Suppressor macrophage treated with lipopolysaccharide for 1 hour (primary cell): ENCODE results near the gene CCK.
"Not testable (repeated sequence)": the region's sequence is repeated elsewhere in the genome, so short reads cannot be mapped to it uniquely, and the experiment has no call there.

Experiments used
- DNase-seq, 3 donors: peaks; one replicate each; pipeline ENCODE4 v3.0.0-alpha.2; 2020 to 2022

CCK gene, protein sequence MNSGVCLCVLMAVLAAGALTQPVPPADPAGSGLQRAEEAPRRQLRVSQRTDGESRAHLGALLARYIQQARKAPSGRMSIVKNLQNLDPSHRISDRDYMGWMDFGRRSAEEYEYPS

DNA sequence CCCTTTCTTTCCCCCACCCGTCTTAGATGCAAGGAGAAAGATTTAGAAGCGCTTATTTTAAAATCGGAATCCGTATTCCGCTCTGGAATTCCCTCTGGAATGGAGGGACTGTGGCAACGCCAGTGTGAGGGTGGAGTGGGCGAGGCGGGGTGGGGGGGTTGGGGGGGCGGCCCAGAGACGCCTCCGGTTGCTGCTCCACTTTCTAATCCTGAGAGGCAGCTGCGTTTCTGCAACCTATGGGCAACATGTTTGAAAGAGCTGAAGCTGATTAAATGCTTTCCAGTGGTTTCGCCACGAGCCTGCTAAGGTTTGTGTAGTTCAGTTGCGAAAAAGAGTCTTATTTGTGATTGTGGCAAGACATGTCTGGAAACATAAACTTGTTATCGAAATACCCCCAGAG, at the start of gene CCK:
Gene CCK, minus strand, starts transcription at position 101 of the 400 bp plus-strand sequence. CDS start 2,555 bp downstream, outside the sequence.
- DNase-seq = no peak

DNA sequence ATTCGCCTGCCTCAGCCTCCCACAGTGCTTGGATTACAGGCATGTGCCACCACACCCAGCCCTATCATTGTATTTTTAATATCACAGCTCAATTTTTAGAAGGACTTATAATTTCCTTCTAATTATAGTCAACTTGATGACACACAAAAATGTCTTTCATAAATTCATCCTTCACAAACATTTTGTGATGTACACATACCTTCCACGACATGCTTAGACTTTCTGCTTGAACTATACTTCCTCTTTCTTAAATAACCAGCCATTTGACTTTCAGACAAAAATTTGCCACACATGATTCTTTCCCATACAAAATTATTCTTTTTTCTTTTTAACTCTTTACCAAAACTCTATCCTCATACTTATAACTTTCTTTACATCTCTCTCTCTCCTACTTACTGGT, 48.4 kb upstream of the CCK start:
- DNase-seq = no peak

DNA sequence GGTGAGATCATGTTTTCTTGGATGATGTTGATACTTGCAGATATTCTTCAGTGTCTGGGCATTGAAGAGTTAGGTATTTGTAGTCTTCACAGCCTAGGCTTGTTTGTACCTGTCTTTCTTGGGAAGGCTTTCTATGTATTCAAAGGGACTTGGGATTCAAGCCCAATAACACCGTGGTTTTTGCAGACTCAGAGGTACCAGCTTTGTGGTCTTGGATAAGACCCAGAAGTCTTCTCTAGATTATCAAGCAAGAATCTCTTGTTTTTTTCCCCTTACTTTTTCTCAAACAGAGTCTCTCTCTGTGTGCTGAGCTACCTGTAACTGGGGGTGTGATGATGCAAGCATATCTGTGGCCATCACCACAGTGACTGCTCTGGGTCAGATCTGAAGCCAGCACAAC, 42.7 kb upstream of the CCK start:
- DNase-seq = no peak

DNA sequence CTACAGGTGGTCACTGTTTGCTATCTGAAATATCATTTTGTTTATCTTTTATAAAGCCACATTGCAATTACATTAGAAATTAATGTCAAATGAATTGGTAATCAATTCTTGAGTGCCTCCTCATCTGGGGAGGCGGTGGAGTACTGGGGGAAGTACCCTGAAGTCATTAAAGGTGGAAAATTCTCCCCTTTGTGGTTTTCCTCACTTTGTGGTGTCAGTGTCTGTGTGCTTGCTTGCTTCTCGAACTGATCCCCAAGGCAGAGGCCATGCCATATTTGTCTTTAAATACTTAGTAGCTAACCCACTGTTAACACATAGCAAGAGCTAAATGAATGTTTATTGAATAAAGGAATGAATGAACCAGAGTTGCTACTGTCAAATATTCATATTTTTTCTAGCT, 40.5 kb upstream of the CCK start:
- DNase-seq = no peak

DNA sequence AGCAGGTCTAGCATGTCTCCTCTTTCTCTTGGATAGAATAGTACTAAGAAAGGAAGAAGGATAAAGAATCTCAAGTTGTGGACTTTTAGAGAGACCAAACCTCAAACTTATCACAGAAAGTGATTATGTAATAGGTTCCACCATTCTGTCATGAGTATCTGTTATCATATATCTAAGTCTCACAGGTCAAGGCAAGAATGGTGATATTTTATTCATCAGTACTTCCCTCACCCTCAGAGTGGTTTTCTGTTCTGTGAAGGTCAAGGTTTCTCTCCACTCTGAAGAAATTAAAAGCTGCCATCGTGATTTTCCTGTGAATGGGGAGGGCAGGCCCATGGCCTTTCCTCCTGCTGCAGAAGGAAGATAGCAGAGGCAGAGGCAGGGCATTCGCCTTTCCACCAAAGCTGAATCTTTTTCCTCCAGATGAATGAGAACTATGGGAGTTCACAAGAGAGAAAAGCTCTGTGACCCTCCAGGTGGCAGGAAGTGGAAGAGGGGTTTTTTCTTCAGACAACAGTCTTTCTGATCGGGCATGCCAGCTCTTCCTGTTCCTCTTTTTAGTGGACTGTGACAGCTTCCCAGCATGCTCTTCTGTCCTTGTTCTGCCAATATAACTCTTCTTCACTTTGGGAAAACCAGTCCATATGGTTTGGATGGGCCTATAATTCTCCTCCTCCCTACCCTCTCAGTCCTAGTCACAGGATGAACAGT, 37.1 kb upstream of the CCK start:
- DNase-seq = peak in 1 of 3 donors; percentile 3

DNA sequence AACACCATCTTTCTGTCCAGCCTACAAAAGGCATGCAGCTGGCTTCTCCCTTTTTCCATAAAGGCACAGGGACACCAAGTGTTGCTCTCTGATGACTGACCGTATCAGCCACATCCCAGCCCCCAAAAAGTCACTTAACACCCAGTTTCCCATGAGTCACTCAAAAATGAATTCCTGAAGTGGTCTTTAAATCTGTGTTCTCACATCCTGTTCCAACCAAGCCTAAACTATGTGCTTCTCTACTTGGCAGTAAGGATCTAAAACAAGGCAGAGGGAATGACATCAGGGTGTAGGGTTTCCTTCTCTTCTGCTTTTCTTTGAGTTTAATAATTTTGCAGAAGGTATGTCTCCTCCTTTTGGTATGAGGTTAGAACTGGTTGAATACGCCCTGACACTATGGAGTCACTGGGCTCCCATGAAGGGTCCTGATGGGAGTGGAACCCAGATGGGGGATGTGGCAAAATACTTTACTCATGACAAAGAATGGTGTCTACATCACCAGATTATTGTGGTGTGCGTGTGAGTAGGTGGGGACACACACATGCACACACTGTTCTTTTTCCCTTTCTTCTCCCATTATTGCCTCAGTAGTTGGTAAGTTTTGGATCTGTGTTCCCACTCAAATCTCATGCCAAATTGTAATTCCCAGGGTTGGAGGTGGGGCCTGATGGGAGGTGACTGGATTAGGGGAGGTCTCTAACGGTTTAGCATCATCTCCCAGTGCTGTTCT, 35.6 kb upstream of the CCK start:
- no peak for DNase-seq

DNA sequence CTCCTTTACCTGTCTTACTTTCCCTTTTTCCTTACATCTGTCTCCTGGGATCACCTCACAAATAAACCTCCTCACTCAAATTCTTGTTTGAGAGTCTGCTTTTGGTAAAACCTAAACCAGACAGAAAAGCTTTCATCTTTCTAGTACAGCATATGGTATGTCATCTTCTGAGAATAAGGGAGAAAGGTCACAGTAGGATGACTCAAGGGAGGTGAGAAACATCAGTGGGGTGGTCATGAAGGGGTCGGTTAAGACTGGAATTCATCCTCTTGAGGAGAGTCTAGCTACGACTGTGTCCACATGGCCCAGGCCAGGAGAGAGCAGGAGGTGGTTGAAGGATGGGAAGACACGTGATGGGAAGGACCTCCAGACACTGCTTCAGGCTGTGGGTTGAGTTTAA, 34.8 kb upstream of the CCK start:
- no peak for DNase-seq

DNA sequence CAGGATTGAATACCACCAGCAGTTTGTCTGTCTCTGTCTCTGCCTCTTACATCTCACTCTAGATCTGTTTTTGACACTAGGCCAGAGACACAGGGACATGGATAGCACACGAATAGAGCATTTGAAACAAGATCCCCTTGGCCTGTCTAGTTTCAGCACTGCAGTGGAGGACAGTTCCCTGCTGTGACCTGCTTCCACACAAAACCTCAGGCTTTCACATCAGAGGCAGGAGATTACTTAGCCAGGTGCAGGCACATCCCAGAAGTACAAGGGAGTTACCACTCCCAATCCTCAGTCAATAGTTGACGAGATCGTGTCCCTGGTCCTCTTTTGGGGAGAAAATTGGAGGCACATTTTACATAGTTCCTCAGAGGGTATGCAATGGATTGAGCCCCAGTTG, 34.0 kb upstream of the CCK start:
- DNase-seq = peak in 2 of 3 donors; percentile 15 to 25

DNA sequence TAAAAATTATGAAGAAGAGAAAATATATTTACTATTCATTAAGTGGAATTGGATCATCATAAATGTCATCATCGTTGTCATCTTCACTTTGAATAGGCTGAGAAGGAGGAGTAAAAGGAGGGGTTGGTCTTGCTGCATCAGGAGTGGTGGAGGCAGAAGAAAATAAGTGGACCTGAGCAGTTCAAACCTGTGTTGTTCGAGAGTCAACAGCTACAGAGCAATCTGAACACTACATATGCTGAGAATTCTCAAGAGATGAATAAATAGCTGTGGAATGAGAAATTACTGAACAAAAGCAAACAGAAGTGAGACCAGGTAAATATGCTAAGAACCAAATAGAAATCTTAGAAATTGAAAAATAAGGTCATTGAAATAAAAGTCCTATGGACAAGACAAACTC, 32.3 kb upstream of the CCK start:
- DNase-seq = no peak

DNA sequence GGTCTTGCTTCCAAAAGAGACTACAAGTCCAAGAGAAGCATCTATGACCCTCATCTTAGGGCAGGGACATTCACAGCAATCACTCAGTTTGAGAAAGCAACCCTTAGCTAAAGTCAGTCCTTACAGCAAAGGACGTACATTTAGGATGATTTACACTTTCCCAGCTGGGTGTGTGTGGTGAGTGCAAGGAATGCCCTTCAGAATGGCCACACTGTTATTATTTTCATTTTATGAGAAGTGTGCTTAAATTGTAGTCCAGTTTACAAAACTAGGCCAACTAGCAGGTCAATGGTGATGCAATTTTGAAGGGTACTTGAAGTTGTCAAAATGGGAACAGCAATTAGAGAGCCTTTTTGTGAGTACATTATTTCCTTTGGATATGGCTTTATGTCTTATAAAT, 26.0 kb upstream of the CCK start:
- DNase-seq = no peak

DNA sequence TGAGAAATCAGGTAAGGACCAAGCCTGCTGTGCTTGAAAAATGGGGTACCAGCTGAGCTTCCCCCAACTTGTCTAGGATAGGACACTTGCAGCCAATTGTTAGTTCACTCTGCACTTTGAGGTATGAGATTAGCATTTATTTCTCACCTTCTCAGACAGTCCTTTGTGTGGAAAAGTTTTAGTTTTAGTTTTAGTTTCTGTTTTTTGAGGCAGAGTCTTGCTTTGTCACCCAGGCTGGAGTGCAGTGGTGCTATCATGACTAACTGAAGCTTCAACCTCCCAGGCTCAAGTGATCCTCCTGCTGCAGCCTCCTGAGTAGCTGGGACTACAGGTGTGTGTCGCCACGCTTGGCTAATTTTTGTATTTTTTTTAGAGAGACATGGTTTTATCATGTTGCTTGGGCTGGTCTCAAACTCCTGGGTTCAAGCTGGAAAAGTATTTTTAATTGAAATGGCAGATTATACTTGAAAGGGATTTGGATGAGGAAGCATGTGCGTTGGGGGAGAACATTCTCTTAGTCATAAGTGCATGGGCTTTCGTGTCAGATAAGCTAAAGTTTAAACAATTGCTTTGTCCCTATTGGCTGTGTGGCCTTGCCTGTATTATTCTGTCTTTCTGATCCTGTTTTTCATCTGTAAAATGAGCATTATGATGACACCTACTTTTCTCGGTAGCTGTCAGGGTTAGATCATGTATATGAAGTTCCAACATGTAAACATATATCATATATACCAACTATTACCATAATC, 25.2 kb upstream of the CCK start:
- DNase-seq = no peak

DNA sequence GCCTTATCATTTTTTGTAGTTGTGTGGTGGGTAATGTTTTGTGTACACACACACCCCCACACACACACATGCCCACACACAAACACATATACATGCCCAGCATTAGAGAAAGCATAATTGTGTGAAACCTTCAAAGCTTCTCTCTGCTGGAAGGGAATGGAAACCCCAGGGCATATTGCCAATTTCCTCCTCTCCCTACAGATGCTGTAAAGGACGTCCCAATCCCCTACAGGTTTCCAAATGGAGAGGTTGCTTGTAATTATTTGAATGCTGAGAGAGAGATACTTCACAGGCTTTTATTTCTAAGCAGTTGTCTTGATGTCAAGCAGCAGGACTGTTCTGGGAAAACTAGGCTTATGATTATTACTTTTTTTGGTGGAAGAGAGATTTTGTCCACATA, 23.0 kb upstream of the CCK start:
- no peak for DNase-seq

DNA sequence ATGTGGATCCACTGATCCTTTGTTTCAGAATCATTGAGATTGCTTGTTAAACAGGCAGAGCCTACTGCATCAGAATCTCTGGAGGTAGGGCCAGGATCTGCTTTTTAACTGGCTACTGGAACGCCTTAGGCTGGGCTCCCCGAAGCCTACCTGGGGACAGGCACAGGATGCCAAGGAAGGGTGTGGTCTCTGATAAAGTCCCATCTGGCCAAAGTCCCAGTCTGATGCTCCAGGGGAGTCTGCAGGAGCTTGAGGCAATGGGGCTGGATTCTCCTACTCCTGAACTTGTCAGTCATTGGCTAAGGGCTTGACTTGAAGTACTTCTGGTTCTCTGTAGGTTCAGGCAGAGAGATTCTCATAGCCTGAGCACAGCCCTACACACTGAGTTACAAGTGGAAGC, 22.4 kb upstream of the CCK start:
- DNase-seq = no peak

DNA sequence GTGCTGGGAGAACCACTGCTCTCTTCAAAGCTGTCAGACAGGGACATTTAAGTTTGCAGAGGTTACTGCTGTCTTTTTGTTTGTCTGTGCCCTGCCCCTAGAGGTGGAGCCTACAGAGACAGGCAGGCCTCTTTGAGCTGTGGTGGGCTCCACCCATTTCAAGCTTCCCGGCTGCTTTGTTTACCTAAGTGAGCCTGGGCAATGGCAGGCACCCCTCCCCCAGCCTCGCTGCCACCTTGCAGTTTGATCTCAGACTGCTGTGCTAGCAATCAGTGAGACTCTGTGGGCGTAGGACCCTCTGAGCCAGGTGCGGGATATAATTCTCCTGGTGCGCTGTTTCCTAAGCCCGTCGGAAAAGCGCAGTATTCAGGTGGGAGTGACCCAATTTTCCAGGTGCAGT, 21.4 kb upstream of the CCK start:
- not testable (repeated sequence) for DNase-seq

DNA sequence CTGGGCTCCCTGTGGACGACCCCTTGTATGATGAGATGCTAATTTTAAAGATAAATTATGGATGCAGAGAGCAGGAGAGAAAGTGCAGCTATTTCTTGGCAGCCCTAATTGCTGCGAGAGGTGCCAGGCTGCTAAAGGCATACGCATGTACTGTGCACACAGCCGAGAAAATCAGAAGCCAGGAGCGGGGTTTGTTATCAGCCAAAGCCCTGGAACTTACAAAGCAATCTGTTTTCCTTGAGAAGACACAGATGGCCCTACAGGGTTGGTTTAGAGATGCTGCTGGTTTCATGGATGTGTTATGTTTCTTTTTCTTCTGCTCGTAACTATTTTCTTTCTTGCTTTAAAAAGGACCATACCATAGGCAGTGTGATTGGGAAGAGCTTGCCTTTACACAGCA, 11.7 kb upstream of the CCK start:
- DNase-seq = no peak

DNA sequence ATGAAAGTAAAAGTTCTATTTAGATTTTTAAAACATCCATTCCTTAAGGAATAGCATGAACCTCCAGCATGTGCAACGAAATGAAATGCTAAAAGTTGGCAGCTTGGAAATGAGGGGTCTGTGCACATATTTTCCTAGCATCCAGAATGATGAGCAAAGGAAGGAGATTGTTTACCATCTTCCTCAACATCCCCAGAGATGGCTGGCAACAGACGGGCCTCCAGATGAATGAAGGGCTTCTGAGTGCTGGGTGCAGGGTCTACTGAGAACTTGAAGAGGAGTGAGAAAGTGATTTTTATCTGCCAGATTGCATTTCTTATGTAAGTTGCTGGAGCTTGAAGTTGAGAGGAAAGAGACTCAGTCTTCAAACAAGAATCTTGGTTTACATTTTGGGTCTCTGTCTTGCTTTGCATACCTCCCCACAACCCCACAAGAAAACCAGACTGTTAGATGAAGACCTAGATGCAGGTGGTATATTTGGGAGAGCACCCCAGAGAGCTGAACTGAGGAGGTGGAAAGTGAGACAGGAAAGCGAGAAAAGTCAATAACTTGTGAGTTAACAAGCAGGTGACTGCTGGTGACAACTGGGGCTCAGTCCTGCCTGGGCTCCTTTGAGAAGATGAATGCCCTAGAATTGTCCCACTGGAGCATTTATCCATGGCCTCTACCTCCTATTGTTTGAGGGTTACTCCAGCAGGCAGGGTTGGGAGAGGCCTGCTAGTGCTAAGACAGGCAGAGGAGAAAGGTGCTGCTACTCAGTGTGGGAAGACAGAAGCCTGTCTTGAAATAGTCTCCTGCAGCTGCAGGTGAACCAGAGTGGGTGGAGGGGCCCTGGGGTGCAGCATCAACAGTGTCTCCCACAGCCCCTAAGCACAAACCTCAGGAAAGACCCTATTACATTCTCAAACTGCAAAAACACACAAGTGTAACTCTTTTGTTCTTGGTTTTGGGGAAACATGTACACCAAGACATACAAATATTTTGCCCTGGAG, 10.5 kb upstream of the CCK start:
- no peak for DNase-seq

DNA sequence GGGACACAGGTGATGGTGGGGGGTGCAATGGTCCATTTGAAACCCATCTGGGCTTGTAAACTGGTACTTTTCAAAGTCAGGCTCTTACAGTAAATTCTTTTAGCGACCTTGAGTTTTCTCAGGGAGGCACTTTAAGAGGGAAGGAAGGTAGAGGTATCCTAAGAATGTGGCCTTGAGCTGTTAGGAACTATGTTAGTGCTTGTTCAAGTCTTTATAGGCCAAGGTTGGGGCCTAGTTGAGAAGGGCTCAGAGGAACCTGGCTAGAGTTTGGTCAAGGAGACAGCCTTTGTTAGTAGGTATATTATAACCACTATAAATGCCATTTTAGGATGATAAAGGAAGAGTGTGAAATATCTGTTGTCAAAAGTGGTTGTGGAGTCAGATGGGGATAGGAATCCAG, 9.2 kb upstream of the CCK start:
- DNase-seq = no peak

DNA sequence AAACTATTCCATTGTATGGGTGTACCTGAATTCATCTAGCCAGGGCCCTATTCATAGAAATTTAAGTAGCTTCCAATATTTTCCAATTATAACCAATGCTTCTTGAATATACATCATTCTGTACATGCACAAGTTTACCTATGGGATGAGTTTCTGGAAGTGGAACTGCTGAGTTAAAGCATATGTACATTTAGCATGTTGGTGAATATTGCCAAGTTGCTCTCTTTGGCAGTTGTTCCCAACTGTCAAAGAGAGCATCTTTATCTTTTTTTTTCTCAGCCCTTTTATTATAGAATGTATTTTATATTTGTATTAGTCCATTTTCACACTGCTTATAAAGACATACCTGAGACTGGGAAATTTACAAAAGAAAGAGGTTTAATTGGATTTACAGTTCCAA, 8.3 kb upstream of the CCK start:
- no peak for DNase-seq

DNA sequence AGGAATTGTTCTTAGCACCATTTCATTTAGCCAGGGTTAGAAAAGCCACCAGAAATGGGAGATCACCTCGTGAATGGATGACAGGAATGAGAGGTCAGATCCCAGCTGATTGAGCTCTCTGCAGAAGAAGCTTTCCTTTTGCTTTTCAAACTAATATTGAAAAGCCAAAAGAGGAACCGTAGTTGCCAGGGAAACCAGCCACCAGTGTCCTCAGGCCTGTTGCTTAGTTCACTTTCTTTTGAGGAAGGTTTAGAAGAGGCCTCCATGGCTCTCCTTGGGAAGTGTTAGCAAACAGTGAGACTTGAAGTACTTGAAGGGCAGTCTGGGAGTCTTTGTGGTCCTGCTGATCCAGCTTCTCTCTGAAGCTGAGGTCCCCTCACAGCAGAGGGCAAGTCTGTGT, 7.4 kb upstream of the CCK start:
- peak; percentile 32 to 35 (median 33) for DNase-seq

DNA sequence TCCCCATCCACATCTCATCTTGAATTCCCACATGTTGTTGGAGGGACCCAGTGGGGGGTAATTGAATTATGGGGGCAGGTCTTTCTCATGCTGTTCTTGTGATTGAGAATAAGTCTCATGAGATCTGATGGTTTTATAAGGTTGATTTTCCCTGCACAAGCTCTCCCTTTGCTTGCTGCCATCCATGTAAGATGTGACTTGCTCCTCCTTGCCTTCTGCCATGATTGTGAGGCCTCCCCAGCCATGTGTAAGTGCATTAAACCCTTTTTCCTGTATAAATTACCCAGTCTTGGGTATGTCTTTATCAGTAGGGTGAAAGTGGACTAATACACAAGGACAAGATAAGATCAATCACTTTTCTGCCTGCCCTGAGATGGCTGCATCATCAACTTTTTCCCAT, 5.8 kb upstream of the CCK start:
- DNase-seq = no peak

DNA sequence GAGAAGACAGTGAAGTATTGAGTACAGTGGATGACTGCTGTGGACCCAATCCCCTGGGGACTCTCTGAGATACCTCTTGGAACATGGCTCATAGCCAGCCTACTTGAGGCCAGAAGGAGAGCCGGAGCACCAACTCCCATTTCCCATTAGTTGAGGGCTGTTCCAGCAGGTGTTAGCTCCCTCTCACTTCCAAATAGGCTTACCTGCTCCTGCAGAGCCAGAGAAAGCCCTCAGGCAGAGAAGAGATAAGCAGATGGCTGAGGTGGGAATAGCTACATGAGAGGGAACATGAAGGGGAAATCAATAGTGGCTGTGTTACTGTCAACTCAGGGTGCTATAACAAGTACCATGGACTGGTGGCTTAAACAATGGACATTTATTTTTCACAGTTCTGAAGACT, 4.6 kb upstream of the CCK start:
- DNase-seq = no peak

DNA sequence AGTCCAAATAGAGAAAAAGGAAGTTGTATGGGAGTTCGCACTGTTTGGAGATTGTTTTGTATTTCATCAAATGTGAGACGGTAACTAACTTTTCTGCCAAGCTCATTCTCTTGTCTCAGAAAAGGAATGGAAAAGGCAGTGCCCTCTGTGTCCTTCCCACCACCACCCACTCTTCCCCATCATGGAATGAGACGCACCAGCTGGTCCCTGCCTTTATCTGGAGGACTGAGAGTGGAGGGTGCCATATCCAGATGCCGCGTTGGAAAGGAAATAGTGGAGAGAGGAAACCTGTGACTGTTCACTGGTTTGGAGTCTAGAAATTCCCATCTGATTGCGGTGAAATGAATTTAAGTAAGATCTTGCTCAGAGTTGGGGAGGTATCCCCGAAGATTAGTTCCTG, 3.7 kb upstream of the CCK start:
- no peak for DNase-seq

DNA sequence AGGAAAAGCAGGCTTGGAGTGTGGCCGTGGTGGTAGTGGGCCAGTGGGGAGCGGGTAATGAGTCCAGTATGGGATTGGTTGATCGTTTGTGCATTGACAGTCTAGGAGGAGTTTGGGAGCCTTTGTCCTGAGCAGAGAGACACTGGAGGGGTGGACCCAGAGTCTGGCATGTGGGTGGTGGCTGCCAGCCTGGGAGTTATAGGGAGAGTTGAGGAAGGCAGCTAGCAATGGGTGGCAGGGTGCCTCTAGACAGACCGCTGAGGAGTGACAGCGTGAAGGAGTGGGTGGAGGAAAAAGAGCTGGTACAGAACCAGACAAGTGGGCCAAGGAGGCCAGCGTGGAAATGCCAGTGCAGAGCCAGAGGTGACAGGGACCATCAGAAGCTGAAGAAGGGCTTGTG, 1.9 kb upstream of the CCK start:
- no peak for DNase-seq
